Fibroblast of lung (primary cell): ENCODE results near the gene BMPR1A. TPM values are rescaled to one million over a fixed set of nuclear protein-coding genes. Genes with fewer than 3 reads are reported as not detected.

Experiments used
- DNase-seq, 2 donors: peaks; one replicate each; pipeline versions ENCODE4 v3.0.0 to v3.0.0-alpha.2; 2010; ENCODE audit warnings: low read depth in 2 of 2
- H2AFZ ChIP-seq: 2 replicates; pipeline ENCODE4 v1.5.1; 2012; ENCODE audit warnings: low read length, control low read depth, inconsistent platforms
- H3K27ac ChIP-seq: 2 replicates; pipeline ENCODE4 v1.5.1; 2011; ENCODE audit warnings: low read length, control low read depth; ENCODE audit not compliant: insufficient read depth
- H3K27me3 ChIP-seq: 2 replicates; pipeline ENCODE4 v1.5.1; 2011; ENCODE audit warnings: mild to moderate bottlenecking, low read length; ENCODE audit not compliant: control insufficient read depth, insufficient read depth
- H3K36me3 ChIP-seq: 2 replicates; pipeline ENCODE4 v1.5.1; 2011; ENCODE audit warnings: low read length; ENCODE audit not compliant: control insufficient read depth, insufficient read depth
- H3K4me1 ChIP-seq: 2 replicates; pipeline ENCODE4 v1.5.1; 2011; ENCODE audit warnings: low read length; ENCODE audit not compliant: control insufficient read depth, insufficient read depth; ENCODE audit errors: extremely low read depth
- H3K4me2 ChIP-seq: 2 replicates; pipeline ENCODE4 v1.5.1; 2011; ENCODE audit warnings: low read length, control low read depth; ENCODE audit not compliant: insufficient read depth; ENCODE audit errors: extremely low read depth
- H3K4me3 ChIP-seq, 4 experiments: fragments of 200-600 bp in 1 of 4; sonication (generic) in 1 of 4; replicated peaks in 1 of 4; 2 replicates each; pipeline ENCODE4 v1.5.1; 2011 to 2016; ENCODE audit warnings: low read length in 4 of 4, low read depth in 3 of 4, mild to moderate bottlenecking in 3 of 4, control low read depth in 2 of 4, inconsistent platforms in 1 of 4, mixed read lengths in 1 of 4; ENCODE audit not compliant: insufficient read depth in 1 of 4; ENCODE audit errors: control extremely low read depth in 1 of 4
- H3K79me2 ChIP-seq: 2 replicates; pipeline ENCODE4 v1.5.1; 2012; ENCODE audit warnings: mild to moderate bottlenecking, low read length, inconsistent platforms; ENCODE audit not compliant: control insufficient read depth, insufficient read depth
- H3K9ac ChIP-seq: 2 replicates; pipeline ENCODE4 v1.5.1; 2011; ENCODE audit warnings: mild to moderate bottlenecking, low read length, control low read depth; ENCODE audit not compliant: insufficient read depth
- H3K9me3 ChIP-seq: 2 replicates; pipeline ENCODE4 v1.5.1; 2012; ENCODE audit warnings: low read depth, low read length; ENCODE audit not compliant: control insufficient read depth, insufficient read depth
- H4K20me1 ChIP-seq: 2 replicates; pipeline ENCODE4 v1.5.1; 2011; ENCODE audit warnings: low read length; ENCODE audit not compliant: control insufficient read depth, insufficient read depth; ENCODE audit errors: extremely low read depth
- EZH2 ChIP-seq: IDR thresholded peaks from 2 replicates; pipeline ENCODE4 v1.5.1; 2012; ENCODE audit warnings: low read length, control low read depth, mild to moderate bottlenecking; ENCODE audit errors: missing control alignments
- polyA plus RNA-seq, 2 donors: library from polyadenylated mRNA; depleted of rRNA in 1 of 2; stranded (reverse) in 1 of 2; unstranded in 1 of 2; fragments of >200 nt; gene quantifications; 2 replicates each; pipeline ENCODE4 v1.2.1, GENCODE V29; 2011 to 2012; ENCODE audit warnings: missing spikeins in 1 of 2
- total RNA-seq: library from RNA; depleted of rRNA; stranded (reverse); fragments of >200 nt; gene quantifications from 2 replicates; pipeline ENCODE4 v1.2.1, GENCODE V29; 2014
- TF ChIP-seq, protein P1 (sequence below), 2 donors: IDR thresholded peaks in 1 of 2; conservative IDR thresholded peaks in 1 of 2; 1 replicate in 1 of 2; 2 replicates in 1 of 2; pipeline ENCODE4 v1.5.1; 2011 to 2012; ENCODE audit warnings: low read length in 2 of 2, control low read depth in 1 of 2, inconsistent platforms in 1 of 2, low read depth in 1 of 2, mild to moderate bottlenecking in 1 of 2

The BMPR1A gene
- total and polyA plus RNA-seq, 2 donors (not counting 1 experiment from before 2014, with no cell fraction given), result 52.8 to 61.8 TPM

DNA sequence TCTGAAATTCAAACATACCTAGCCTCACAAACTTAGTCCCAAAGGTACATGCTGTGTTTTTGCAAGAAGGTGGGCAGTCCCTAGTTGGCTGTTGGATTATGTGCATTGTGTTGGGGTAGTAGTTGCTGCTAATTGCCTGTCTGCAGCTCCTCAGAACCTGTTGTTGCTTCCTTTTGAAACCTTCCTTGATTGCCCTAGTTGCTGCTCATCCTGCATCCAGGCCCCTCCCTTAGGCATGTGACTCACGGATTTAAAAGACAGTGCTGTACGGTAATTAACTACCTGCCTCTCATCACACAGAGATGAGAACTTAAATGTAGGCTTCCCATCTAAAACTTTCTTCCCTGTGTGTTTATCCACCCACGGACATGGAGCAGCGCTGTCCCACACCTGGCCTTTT lies 67.7 kb downstream of the BMPR1A start:
- H3K4me2 ChIP-seq, result no peak overlapping the region
- H3K9ac ChIP-seq, result no peak overlapping the region
- H3K9me3 ChIP-seq, result no peaks in the 10 kb centered on the region
- no peak overlapping the region for H3K27ac ChIP-seq
- H2AFZ ChIP-seq, result no peak overlapping the region
- no peak for DNase-seq
- TF ChIP-seq, protein P1, sequence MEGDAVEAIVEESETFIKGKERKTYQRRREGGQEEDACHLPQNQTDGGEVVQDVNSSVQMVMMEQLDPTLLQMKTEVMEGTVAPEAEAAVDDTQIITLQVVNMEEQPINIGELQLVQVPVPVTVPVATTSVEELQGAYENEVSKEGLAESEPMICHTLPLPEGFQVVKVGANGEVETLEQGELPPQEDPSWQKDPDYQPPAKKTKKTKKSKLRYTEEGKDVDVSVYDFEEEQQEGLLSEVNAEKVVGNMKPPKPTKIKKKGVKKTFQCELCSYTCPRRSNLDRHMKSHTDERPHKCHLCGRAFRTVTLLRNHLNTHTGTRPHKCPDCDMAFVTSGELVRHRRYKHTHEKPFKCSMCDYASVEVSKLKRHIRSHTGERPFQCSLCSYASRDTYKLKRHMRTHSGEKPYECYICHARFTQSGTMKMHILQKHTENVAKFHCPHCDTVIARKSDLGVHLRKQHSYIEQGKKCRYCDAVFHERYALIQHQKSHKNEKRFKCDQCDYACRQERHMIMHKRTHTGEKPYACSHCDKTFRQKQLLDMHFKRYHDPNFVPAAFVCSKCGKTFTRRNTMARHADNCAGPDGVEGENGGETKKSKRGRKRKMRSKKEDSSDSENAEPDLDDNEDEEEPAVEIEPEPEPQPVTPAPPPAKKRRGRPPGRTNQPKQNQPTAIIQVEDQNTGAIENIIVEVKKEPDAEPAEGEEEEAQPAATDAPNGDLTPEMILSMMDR (conservative IDR thresholded peaks at IDR 0.05 in 1 of 2, IDR thresholded peaks at IDR 0.05 in 1 of 2; ENCODE audit: low read depth in 1 of 2, low read length in 2 of 2), result no peak
- no peak for TF ChIP-seq EZH2
- H3K4me1 ChIP-seq, result no peaks in the 10 kb centered on the region
- H3K27me3 ChIP-seq, result no peaks in the 10 kb centered on the region
- H3K79me2 ChIP-seq, result peaks cover 33% of the 10 kb centered on the region
- H3K4me3 ChIP-seq, result no peak overlapping the region
- H3K36me3 ChIP-seq, result no peaks in the 10 kb centered on the region
- no peaks in the 10 kb centered on the region for H4K20me1 ChIP-seq

DNA sequence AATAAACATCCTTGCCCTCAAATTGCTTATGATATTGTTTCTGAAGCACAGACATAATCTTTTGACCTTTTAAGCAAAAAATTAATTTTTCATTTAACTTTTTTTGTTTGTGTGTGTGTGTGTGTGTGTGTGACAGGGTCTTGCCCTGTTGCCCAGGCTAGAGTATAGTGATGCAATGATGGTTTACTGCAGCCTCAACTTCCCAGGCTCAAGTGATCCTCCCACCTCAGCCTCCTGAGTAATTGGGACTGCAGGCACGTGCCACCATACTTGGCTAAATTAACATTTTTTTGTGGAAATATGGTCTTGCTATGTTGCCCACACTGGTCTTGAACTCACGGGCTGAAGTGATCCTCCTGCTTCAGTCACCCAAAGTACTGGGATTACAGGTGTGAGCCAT lies 68.9 kb downstream of the BMPR1A start:
- Histone ChIP-seq H3K27me3 (no peaks in the 10 kb centered on the region), H2AFZ (no peak overlapping the region), H3K79me2 (peaks cover 34% of the 10 kb centered on the region), H3K36me3 (no peaks in the 10 kb centered on the region), H3K4me2 (no peak overlapping the region), H3K9ac (no peak overlapping the region), H3K27ac (no peak overlapping the region), H4K20me1 (no peaks in the 10 kb centered on the region), H3K4me1 (no peaks in the 10 kb centered on the region), H3K9me3 (no peaks in the 10 kb centered on the region), H3K4me3 (no peak overlapping the region)
- no peak for DNase-seq
- TF ChIP-seq, protein P1 (conservative IDR thresholded peaks at IDR 0.05 in 1 of 2, IDR thresholded peaks at IDR 0.05 in 1 of 2; ENCODE audit: low read depth in 1 of 2, low read length in 2 of 2), result no peak
- no peak for TF ChIP-seq EZH2

DNA sequence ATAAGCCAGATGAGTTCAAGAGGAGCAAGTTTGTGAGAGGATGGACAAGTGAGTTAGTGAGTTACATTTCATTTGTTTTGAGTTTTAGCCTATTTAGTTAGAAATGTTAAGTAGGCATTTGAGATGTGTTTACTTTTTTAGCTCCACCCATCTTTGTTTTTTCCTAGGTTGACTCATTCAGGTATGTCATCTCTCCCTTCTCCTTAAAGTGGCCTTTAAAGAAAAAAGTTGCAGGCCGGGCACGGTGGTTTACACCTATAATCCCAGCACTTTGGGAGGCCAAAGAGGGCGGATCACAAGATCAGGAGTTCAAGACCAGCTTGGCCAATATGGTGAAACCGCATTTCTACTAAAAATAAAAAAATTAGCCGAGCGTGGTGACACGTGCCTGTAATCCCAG lies 71.2 kb downstream of the BMPR1A start:
- H3K79me2 ChIP-seq, result peaks cover 38% of the 10 kb centered on the region

More for the DNA sequence above, 71.2 kb downstream of the BMPR1A start:
- H3K27me3 ChIP-seq, result no peaks in the 10 kb centered on the region
- DNase-seq, result no peak
- no peak overlapping the region for H3K27ac ChIP-seq
- no peak overlapping the region for H3K9ac ChIP-seq
- H3K36me3 ChIP-seq, result no peaks in the 10 kb centered on the region
- H3K9me3 ChIP-seq, result no peaks in the 10 kb centered on the region
- no peak overlapping the region for H3K4me2 ChIP-seq
- no peaks in the 10 kb centered on the region for H3K4me1 ChIP-seq
- no peaks in the 10 kb centered on the region for H4K20me1 ChIP-seq
- no peak overlapping the region for H3K4me3 ChIP-seq
- H2AFZ ChIP-seq, result no peak overlapping the region
- TF ChIP-seq EZH2, result no peak
- TF ChIP-seq, protein P1 (conservative IDR thresholded peaks at IDR 0.05 in 1 of 2, IDR thresholded peaks at IDR 0.05 in 1 of 2; ENCODE audit: low read depth in 1 of 2, low read length in 2 of 2), result no peak
